Measurements from ENCODE around the gene AFDN. TPM values are rescaled to one million over a fixed set of nuclear protein-coding genes. Genes with fewer than 3 reads are reported as not detected.

The AFDN gene
- total RNA-seq, 1 donor from 2014 or later = 552 TPM

GRCh38 chr6:168004023-168004422 is 177.3 kb downstream of the AFDN start:
- Mint-ChIP-seq H3K27me3 (ENCODE audit: unreplicated experiment) (no peaks in the 10 kb centered on the region), H3K36me3 (ENCODE audit: unreplicated experiment) (peaks cover 22% of the 10 kb centered on the region)
- TF ChIP-seq, protein P1, sequence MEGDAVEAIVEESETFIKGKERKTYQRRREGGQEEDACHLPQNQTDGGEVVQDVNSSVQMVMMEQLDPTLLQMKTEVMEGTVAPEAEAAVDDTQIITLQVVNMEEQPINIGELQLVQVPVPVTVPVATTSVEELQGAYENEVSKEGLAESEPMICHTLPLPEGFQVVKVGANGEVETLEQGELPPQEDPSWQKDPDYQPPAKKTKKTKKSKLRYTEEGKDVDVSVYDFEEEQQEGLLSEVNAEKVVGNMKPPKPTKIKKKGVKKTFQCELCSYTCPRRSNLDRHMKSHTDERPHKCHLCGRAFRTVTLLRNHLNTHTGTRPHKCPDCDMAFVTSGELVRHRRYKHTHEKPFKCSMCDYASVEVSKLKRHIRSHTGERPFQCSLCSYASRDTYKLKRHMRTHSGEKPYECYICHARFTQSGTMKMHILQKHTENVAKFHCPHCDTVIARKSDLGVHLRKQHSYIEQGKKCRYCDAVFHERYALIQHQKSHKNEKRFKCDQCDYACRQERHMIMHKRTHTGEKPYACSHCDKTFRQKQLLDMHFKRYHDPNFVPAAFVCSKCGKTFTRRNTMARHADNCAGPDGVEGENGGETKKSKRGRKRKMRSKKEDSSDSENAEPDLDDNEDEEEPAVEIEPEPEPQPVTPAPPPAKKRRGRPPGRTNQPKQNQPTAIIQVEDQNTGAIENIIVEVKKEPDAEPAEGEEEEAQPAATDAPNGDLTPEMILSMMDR (IDR thresholded peaks at IDR 0.05; ENCODE audit: partially characterized antibody, unreplicated experiment) = no peak

DNA sequence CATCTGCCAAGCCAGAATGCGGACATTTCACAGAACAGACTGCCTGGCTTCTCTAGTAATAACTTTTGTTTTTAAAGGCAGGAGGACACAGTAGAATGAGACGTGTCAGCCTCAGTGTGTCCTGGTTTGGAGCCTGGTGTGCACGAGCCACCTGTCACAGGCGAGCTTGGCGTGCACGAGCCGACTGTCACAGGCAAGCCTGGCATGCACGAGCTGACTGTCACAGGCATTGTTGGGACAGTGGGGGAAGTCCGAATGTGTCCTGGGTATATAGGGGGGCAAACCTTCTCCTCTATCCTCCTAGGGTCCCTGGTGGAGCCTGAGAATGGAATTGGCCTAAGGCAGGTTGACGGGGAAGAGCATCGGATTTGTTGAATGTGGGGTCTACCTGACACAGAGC is 178.2 kb downstream of the AFDN start:
- Mint-ChIP-seq H3K27ac (ENCODE audit: unreplicated experiment) (peak overlapping the region; percentile 16), H3K36me3 (ENCODE audit: unreplicated experiment) (peaks cover 22% of the 10 kb centered on the region), H3K27me3 (ENCODE audit: unreplicated experiment) (no peaks in the 10 kb centered on the region), H3K4me1 (ENCODE audit: low read depth, unreplicated experiment) (no peaks in the 10 kb centered on the region), H3K4me3 (ENCODE audit: unreplicated experiment) (no peak overlapping the region), H3K9me3 (ENCODE audit: unreplicated experiment) (peaks cover 7% of the 10 kb centered on the region)
- TF ChIP-seq, protein P1 (IDR thresholded peaks at IDR 0.05; ENCODE audit: partially characterized antibody, unreplicated experiment) = no peak
- no peak for DNase-seq

More at GRCh38 chr6:168004023-168004422, 177.3 kb downstream of the AFDN start:
- no peak overlapping the region for H3K27ac Mint-ChIP-seq (ENCODE audit: unreplicated experiment)
- no peak overlapping the region for H3K4me3 Mint-ChIP-seq (ENCODE audit: unreplicated experiment)
- no peaks in the 10 kb centered on the region for H3K4me1 Mint-ChIP-seq (ENCODE audit: low read depth, unreplicated experiment)
- H3K9me3 Mint-ChIP-seq (ENCODE audit: unreplicated experiment) = peaks cover 7% of the 10 kb centered on the region
- DNase-seq = no peak

DNA sequence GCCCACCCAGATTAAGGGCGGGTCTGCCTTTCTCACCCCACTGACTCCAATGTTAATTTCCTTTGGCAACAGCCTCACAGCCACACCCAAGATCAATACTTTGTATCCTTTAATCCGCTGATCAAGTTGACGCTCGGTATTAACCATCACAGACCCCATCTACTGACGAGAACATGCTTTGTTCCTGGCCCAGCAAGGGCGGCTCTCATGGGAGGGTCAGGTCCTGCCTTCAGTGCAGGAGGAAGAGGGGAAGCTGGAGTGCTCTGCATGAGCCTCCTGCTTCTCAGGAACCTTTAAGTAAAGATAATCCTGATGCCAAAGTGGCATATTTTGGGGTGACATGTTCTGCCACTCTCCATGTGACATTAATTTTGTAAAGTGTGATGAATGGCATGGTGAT is 179.1 kb downstream of the AFDN start:
- no peaks in the 10 kb centered on the region for H3K27me3 Mint-ChIP-seq (ENCODE audit: unreplicated experiment)
- TF ChIP-seq, protein P1 (IDR thresholded peaks at IDR 0.05; ENCODE audit: partially characterized antibody, unreplicated experiment) = no peak
- peaks cover 7% of the 10 kb centered on the region for H3K9me3 Mint-ChIP-seq (ENCODE audit: unreplicated experiment)
- H3K36me3 Mint-ChIP-seq (ENCODE audit: unreplicated experiment) = peaks cover 29% of the 10 kb centered on the region
- DNase-seq = no peak
- no peaks in the 10 kb centered on the region for H3K4me1 Mint-ChIP-seq (ENCODE audit: low read depth, unreplicated experiment)
- H3K4me3 Mint-ChIP-seq (ENCODE audit: unreplicated experiment) = no peak overlapping the region
- no peak overlapping the region for H3K27ac Mint-ChIP-seq (ENCODE audit: unreplicated experiment)

DNA sequence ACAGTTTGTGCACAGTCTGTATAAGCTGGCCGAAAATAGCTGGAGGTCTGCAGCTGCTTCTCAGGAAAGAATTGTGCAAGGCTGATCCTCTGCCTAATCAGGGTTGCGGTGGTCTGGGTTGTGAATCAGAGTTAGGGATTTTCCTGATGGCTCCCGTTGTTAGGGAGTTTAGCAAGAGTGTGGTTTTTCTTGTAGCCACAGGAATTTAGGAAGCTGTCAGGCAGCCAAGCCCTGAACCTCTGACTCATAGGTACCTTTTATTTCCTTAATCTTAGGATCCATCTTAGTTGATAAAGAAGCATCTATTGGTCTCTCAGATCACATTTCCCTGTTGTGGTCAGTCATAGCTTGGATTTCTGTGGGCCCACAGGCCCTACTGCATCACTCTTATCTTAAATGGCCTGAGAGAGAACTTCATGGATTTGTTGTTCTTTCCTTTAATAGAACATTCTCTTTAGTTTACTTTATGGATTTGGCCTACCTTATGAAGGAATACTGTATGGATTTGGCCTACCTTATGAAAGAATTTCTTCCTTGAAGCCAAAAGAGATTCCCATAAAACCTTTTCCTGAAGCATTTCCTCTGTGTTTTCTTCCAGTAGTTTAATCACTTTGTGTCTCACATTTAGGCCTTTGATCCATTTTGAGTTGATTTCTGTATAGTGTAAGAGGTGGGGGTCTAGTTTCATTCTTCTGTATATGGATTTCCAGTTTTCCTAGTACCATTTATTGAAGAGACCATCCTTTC is 181.1 kb downstream of the AFDN start:
- peaks cover 43% of the 10 kb centered on the region for H3K36me3 Mint-ChIP-seq (ENCODE audit: unreplicated experiment)
- peaks cover 7% of the 10 kb centered on the region for H3K9me3 Mint-ChIP-seq (ENCODE audit: unreplicated experiment)
- no peak overlapping the region for H3K27ac Mint-ChIP-seq (ENCODE audit: unreplicated experiment)
- TF ChIP-seq, protein P1 (IDR thresholded peaks at IDR 0.05; ENCODE audit: partially characterized antibody, unreplicated experiment) = no peak
- H3K27me3 Mint-ChIP-seq (ENCODE audit: unreplicated experiment) = no peaks in the 10 kb centered on the region
- no peaks in the 10 kb centered on the region for H3K4me1 Mint-ChIP-seq (ENCODE audit: low read depth, unreplicated experiment)
- no peak for DNase-seq
- H3K4me3 Mint-ChIP-seq (ENCODE audit: unreplicated experiment) = no peak overlapping the region

GRCh38 chr6:168009331-168009730 is 182.6 kb downstream of the AFDN start:
- peaks cover 9% of the 10 kb centered on the region for H3K9me3 Mint-ChIP-seq (ENCODE audit: unreplicated experiment)
- no peaks in the 10 kb centered on the region for H3K27me3 Mint-ChIP-seq (ENCODE audit: unreplicated experiment)
- no peaks in the 10 kb centered on the region for H3K4me1 Mint-ChIP-seq (ENCODE audit: low read depth, unreplicated experiment)
- TF ChIP-seq, protein P1 (IDR thresholded peaks at IDR 0.05; ENCODE audit: partially characterized antibody, unreplicated experiment) = no peak
- peaks cover 41% of the 10 kb centered on the region for H3K36me3 Mint-ChIP-seq (ENCODE audit: unreplicated experiment)
- H3K27ac Mint-ChIP-seq (ENCODE audit: unreplicated experiment) = no peak overlapping the region
- no peak overlapping the region for H3K4me3 Mint-ChIP-seq (ENCODE audit: unreplicated experiment)
- DNase-seq = no peak
